Liver (tissue), 9 donors: Measurements from ENCODE around the gene DEDD. TPM values are rescaled to one million over a fixed set of nuclear protein-coding genes. Genes with fewer than 3 reads are reported as not detected.

Experiments
- DNase-seq: peaks from one replicate; pipeline ENCODE4 v3.0.0-alpha.2; 2017; ENCODE audit warnings: low spot score
- H3K27ac ChIP-seq, 2 donors: one replicate each; pipeline ENCODE4 v1.7.0; 2013; ENCODE audit warnings: inconsistent platforms in 2 of 2, low read length in 2 of 2, control low read depth in 1 of 2, low read depth in 1 of 2, mild to moderate bottlenecking in 1 of 2
- H3K27me3 ChIP-seq, 4 donors: one replicate each; pipeline versions ENCODE4 v1.6.1 to v1.7.0; 2013; ENCODE audit warnings: low read length in 3 of 4, inconsistent platforms in 1 of 4, mild to moderate bottlenecking in 1 of 4, moderate library complexity in 1 of 4; ENCODE audit not compliant: control insufficient read depth in 4 of 4, insufficient read depth in 4 of 4
- H3K36me3 ChIP-seq, 4 donors: one replicate each; pipeline versions ENCODE4 v1.6.1 to v1.7.0; 2013; ENCODE audit warnings: low read length in 3 of 4, mild to moderate bottlenecking in 3 of 4, low read depth in 1 of 4, moderate library complexity in 1 of 4; ENCODE audit not compliant: control insufficient read depth in 4 of 4, insufficient read depth in 3 of 4
- H3K4me1 ChIP-seq, 4 donors: one replicate each; pipeline versions ENCODE4 v1.6.1 to v1.7.0; 2013; ENCODE audit warnings: low read length in 3 of 4, mild to moderate bottlenecking in 3 of 4, moderate library complexity in 1 of 4; ENCODE audit not compliant: control insufficient read depth in 4 of 4, insufficient read depth in 4 of 4
- H3K4me3 ChIP-seq, 3 donors: one replicate each; pipeline versions ENCODE4 v1.6.1 to v1.7.0; 2013; ENCODE audit warnings: low read length in 3 of 3, control low read depth in 1 of 3, low read depth in 1 of 3, mild to moderate bottlenecking in 1 of 3
- H3K9ac ChIP-seq, 2 donors: one replicate each; pipeline ENCODE4 v1.7.0; 2013; ENCODE audit warnings: low read length in 2 of 2, mild to moderate bottlenecking in 2 of 2, moderate library complexity in 2 of 2, control low read depth in 1 of 2, low read depth in 1 of 2
- H3K9me3 ChIP-seq, 4 donors: one replicate each; pipeline versions ENCODE4 v1.6.1 to v1.7.0; 2013; ENCODE audit warnings: low read length in 3 of 4; ENCODE audit not compliant: control insufficient read depth in 4 of 4
- ATF3 ChIP-seq: IDR thresholded peaks from 2 replicates; pipeline ENCODE4 v1.6.1; 2016; ENCODE audit warnings: antibody characterized with exemption
- CTCF ChIP-seq: fragments of 150-350 bp; IDR thresholded peaks from 2 replicates; pipeline ENCODE4 v1.5.1; 2017; ENCODE audit warnings: improper control_type of control experiment, low read depth, low read length; ENCODE audit not compliant: missing input control
- EGR1 ChIP-seq, 2 donors: IDR thresholded peaks; 2 replicates each; pipeline ENCODE4 v1.6.1; 2016 to 2018; ENCODE audit warnings: antibody characterized with exemption in 2 of 2, low read depth in 2 of 2
- GABPA ChIP-seq, 2 donors: IDR thresholded peaks in 1 of 2; conservative IDR thresholded peaks in 1 of 2; 2 replicates each; pipeline ENCODE4 v1.6.1; 2016; ENCODE audit warnings: antibody characterized with exemption in 2 of 2, mild to moderate bottlenecking in 1 of 2, moderate library complexity in 1 of 2
- HNF4G ChIP-seq: IDR thresholded peaks from 2 replicates; pipeline ENCODE4 v1.6.1; 2016; ENCODE audit warnings: antibody characterized with exemption
- JUND ChIP-seq, 2 donors: IDR thresholded peaks; 2 replicates each; pipeline ENCODE4 v1.6.1; 2016; ENCODE audit warnings: antibody characterized with exemption in 2 of 2
- MAX ChIP-seq: IDR thresholded peaks from 2 replicates; pipeline ENCODE4 v1.6.1; 2016; ENCODE audit warnings: antibody characterized with exemption
- NR2F2 ChIP-seq: IDR thresholded peaks from 2 replicates; pipeline ENCODE4 v1.6.1; 2016; ENCODE audit warnings: antibody characterized with exemption
- RAD21 ChIP-seq, 2 donors: IDR thresholded peaks; 2 replicates each; pipeline ENCODE4 v1.6.1; 2016; ENCODE audit warnings: antibody characterized with exemption in 2 of 2, mild to moderate bottlenecking in 2 of 2
- REST ChIP-seq: IDR thresholded peaks from 2 replicates; pipeline ENCODE4 v1.6.1; 2016; ENCODE audit warnings: antibody characterized with exemption, mild to moderate bottlenecking
- RXRA ChIP-seq, 2 donors: IDR thresholded peaks; 2 replicates each; pipeline ENCODE4 v1.6.1; 2017 to 2018; ENCODE audit warnings: antibody characterized with exemption in 2 of 2, mild to moderate bottlenecking in 1 of 2
- SP1 ChIP-seq: IDR thresholded peaks from 2 replicates; pipeline ENCODE4 v1.6.1; 2018; ENCODE audit warnings: antibody characterized with exemption, mild to moderate bottlenecking
- TAF1 ChIP-seq: conservative IDR thresholded peaks from 2 replicates; pipeline ENCODE4 v1.6.1; 2016; ENCODE audit warnings: antibody characterized with exemption, mild to moderate bottlenecking
- YY1 ChIP-seq: IDR thresholded peaks from 2 replicates; pipeline ENCODE4 v1.6.1; 2016; ENCODE audit warnings: antibody characterized with exemption, mild to moderate bottlenecking
- ZBTB33 ChIP-seq: IDR thresholded peaks from 2 replicates; pipeline ENCODE4 v1.6.1; 2016; ENCODE audit warnings: antibody characterized with exemption
- WGBS: extraction: QIAGEN DNeasy Blood & Tissue Kit; methylation state at CpG from one replicate; pipeline ENCODE4 v1.1.7; 2013; 5-methylcytosine and 5-hydroxymethylcytosine counted together
- polyA plus RNA-seq, 2 donors: library from polyadenylated mRNA; stranded (reverse) in 1 of 2; unstranded in 1 of 2; fragments of 200-250 nt in 1 of 2; fragments of >200 nt in 1 of 2; fragmentation: Nextera tagmentation in 1 of 2; extraction: Ambion mirVana in 1 of 2; gene quantifications; one replicate each; pipeline versions ENCODE4 v1.2.1 to v1.2.3, GENCODE V29; 2013 to 2015
- total RNA-seq, 2 donors: library from RNA; depleted of rRNA; stranded (reverse); fragments of >200 nt; gene quantifications; one replicate each; pipeline ENCODE4 v1.2.3, GENCODE V29; 2014
- donor health status: healthy.
- donor health status: healthy.
- donor health status: healthy.
- donor health status: healthy.
- donor health status: healthy.

The DEDD gene
- total RNA-seq (10 to 100 TPM; 13.8 to 16.7 TPM), polyA plus RNA-seq (10 to 100 TPM; 15.2 to 17.7 TPM)

GRCh38 chr1:161132410-161133219 is at the start of gene DEDD:
TSS of gene DEDD (minus strand) at chr1:161132667. CDS start at chr1:161124462, 8,205 bp downstream.
- TF ChIP-seq HNF4G (no peak), CTCF (no peak), RAD21 (IDR thresholded peaks at IDR 0.05) (peak in 1 of 2 donors; percentile 19), RXRA (IDR thresholded peaks at IDR 0.05) (peak; percentile 68 to 76), NR2F2 (peak; percentile 97), SP1 (peak; percentile 54), GABPA (IDR thresholded peaks at IDR 0.05 in 1 of 2, conservative IDR thresholded peaks at IDR 0.05 in 1 of 2) (peak; percentile 44 to 76), ZBTB33 (peak; percentile 34), REST (no peak), ATF3 (peak; percentile 80), MAX (peak; percentile 82), TAF1 (peak; percentile 72), JUND (IDR thresholded peaks at IDR 0.05) (peak; percentile 87 to 95), EGR1 (IDR thresholded peaks at IDR 0.05; ENCODE audit: low read depth in 2 of 2) (peak; percentile 54 to 71), YY1 (peak; percentile 100)
- DNase-seq, result peak; percentile 85

More at GRCh38 chr1:161132410-161133219, at the start of gene DEDD:
- Histone ChIP-seq H3K4me3 (peak within 1 kb of the TSS; percentile 72 to 92 (median 88)), H3K27me3 (no peaks in the 10 kb centered on the region), H3K36me3 (peaks cover 0 to 16% (median 11%) of the 10 kb centered on the region in 4 donors), H3K9me3 (no peaks in the 10 kb centered on the region), H3K4me1 (peaks cover 0 to 21% (median 16%) of the 10 kb centered on the region in 4 donors), H3K27ac (peak within 1 kb of the TSS; percentile 92 to 99), H3K9ac (peak within 1 kb of the TSS; percentile 48 to 89)
- WGBS, result 1% methylated on average over 68 of the region's 68 CpGs
